Calu3 (cell line): Measurements from ENCODE around the gene TPRX2. TPM values are rescaled to one million over a fixed set of nuclear protein-coding genes. Genes with fewer than 3 reads are reported as not detected.
A peak's percentile ranks its signal among the peaks of the same experiment; 100 is the strongest.
"Not testable (repeated sequence)": the region's sequence is repeated elsewhere in the genome, so short reads cannot be mapped to it uniquely, and the experiment has no call there.

ENCODE experiments used
- BruUV-seq: library from RNA; stranded (reverse); fragments of 400-500 nt; replicated peaks from 2 replicates; lab custom pipeline; 2021; lab: Mats Ljungman, UMichigan
- CTCF ChIA-PET: fragments of 300-600 bp; sonication (Branson Sonifier 250); formaldehyde crosslinking; loops from one replicate; lab custom pipeline; 2022; ENCODE audit warnings: antibody characterized with exemption; lab: Charles Lee
- DNase-seq: peaks from one replicate; pipeline ENCODE4 v3.0.0; 2022
- H3K27ac Mint-ChIP-seq: one replicate; pipeline ENCODE4 v1.8.0; 2022; ENCODE audit warnings: mixed read lengths; ENCODE audit not compliant: unreplicated experiment
- H3K27me3 Mint-ChIP-seq: one replicate; pipeline ENCODE4 v1.8.0; 2022; ENCODE audit warnings: mixed read lengths; ENCODE audit not compliant: unreplicated experiment
- H3K36me3 Mint-ChIP-seq: one replicate; pipeline ENCODE4 v1.8.0; 2022; ENCODE audit warnings: mild to moderate bottlenecking, moderate library complexity, mixed read lengths; ENCODE audit not compliant: insufficient read depth, unreplicated experiment
- H3K4me1 Mint-ChIP-seq: one replicate; pipeline ENCODE4 v1.8.0; 2022; ENCODE audit warnings: mild to moderate bottlenecking, low read depth, mixed read lengths; ENCODE audit not compliant: unreplicated experiment
- H3K4me3 Mint-ChIP-seq: one replicate; pipeline ENCODE4 v1.8.0; 2022; ENCODE audit warnings: mild to moderate bottlenecking, low read depth, moderate library complexity, mixed read lengths; ENCODE audit not compliant: unreplicated experiment
- H3K9me3 Mint-ChIP-seq: one replicate; pipeline ENCODE4 v1.8.0; 2022; ENCODE audit warnings: low read depth, mixed read lengths; ENCODE audit not compliant: unreplicated experiment
- intact Hi-C: fragments of 100-400 bp; cut with micrococcal nuclease; formaldehyde crosslinking; loops from one replicate; pipeline ENCODE4 v1.10.0; 2022; ENCODE audit not compliant: unreplicated experiment
- total RNA-seq: library from RNA; stranded (reverse); gene quantifications from 2 replicates; pipeline ENCODE4 v1.2.3, GENCODE V29; 2022
- TF ChIP-seq, protein P1 (sequence below): fragments of 200-600 bp; IDR thresholded peaks from one replicate; pipeline ENCODE4 v1.8.0; 2022; ENCODE audit warnings: antibody characterized with exemption; ENCODE audit not compliant: unreplicated experiment

TPRX2 gene
- total RNA-seq, 1 experiment from 2014 or later: not detected

GRCh38 chr19:47861630-47862029, 2.6 kb downstream of the TPRX2 start:
- no peak for DNase-seq
- no TSS peak for BruUV-seq
- Mint-ChIP-seq H3K4me3 (no peak overlapping the region), H3K4me1 (peaks cover 13% of the 10 kb centered on the region), H3K27ac (no peak overlapping the region), H3K27me3 (peaks cover 30% of the 10 kb centered on the region), H3K36me3 (no peaks in the 10 kb centered on the region), H3K9me3 (no peaks in the 10 kb centered on the region)
- intact Hi-C loops: loop anchor here (2.0 to 5.0 kb wide), 2 partner anchors 49 to 149 kb away; partner anchors contain the start of gene EHD2
- CTCF ChIA-PET: no interaction called here
- TF ChIP-seq, protein P1, sequence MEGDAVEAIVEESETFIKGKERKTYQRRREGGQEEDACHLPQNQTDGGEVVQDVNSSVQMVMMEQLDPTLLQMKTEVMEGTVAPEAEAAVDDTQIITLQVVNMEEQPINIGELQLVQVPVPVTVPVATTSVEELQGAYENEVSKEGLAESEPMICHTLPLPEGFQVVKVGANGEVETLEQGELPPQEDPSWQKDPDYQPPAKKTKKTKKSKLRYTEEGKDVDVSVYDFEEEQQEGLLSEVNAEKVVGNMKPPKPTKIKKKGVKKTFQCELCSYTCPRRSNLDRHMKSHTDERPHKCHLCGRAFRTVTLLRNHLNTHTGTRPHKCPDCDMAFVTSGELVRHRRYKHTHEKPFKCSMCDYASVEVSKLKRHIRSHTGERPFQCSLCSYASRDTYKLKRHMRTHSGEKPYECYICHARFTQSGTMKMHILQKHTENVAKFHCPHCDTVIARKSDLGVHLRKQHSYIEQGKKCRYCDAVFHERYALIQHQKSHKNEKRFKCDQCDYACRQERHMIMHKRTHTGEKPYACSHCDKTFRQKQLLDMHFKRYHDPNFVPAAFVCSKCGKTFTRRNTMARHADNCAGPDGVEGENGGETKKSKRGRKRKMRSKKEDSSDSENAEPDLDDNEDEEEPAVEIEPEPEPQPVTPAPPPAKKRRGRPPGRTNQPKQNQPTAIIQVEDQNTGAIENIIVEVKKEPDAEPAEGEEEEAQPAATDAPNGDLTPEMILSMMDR: no peak

DNA sequence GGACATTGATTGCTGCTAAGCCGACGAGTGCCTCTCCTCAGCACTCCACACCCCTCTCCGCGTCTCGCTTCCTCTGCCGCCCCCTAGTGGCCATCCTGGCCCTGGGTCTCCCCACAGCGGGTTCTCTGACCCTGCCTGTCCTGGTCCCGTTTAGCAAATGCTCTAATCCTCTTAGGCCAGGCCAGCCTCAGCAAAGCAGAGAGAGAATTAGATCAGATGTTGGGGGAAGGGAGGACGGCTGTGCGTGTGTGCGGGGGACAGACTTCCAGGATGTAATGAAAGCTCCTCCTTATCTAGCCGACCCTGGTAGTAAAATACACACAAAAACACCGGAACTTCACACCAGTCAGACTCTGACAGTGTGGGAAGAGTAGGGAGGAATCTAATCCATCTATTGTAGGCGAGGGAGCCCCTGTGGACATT, 4.5 kb downstream of the TPRX2 start:
- TF ChIP-seq, protein P1: peak; percentile 96
- no TSS peak for BruUV-seq
- Mint-ChIP-seq H3K27me3 (peaks cover 32% of the 10 kb centered on the region), H3K9me3 (no peaks in the 10 kb centered on the region), H3K4me1 (peaks cover 13% of the 10 kb centered on the region), H3K36me3 (no peaks in the 10 kb centered on the region), H3K27ac (no peak overlapping the region), H3K4me3 (no peak overlapping the region)
- CTCF ChIA-PET: interaction anchor here (0.9 kb wide), 1 partner anchor 151 kb away, joined by 3 read pairs; no protein-coding TSS in a partner anchor
- intact Hi-C loops: loop anchor here (2.0 to 5.0 kb wide), 2 partner anchors 51 to 151 kb away; partner anchors contain the start of gene EHD2
- peak; percentile 97 for DNase-seq

DNA sequence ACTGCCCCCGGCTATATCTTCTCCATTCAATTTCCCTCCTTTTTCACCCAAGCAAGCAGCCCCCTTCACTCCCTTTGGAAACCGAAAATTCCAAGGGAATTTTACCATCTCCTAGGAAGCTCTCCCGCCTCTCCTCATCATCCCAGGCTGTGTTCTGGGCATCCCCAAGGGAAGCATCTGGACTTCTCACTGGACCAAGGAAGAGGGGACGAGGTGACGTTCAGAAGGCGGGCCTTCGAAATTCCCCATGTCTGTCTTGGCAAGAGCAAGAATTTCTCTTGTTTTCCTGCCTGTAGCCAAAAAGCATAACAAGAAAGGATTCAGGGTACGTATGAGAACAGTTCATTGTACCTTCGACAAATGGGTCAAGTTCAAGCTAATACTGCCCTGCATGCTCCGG, 6.1 kb downstream of the TPRX2 start:
- BruUV-seq: no TSS peak
- intact Hi-C loops: no loop called here
- Mint-ChIP-seq H3K9me3 (no peaks in the 10 kb centered on the region), H3K27me3 (peaks cover 47% of the 10 kb centered on the region), H3K4me1 (peaks cover 13% of the 10 kb centered on the region), H3K4me3 (no peak overlapping the region), H3K27ac (no peak overlapping the region), H3K36me3 (no peaks in the 10 kb centered on the region)
- TF ChIP-seq, protein P1: no peak
- no peak for DNase-seq
- CTCF ChIA-PET: interaction anchor here (0.6 to 0.9 kb wide), 4 partner anchors 75 to 403 kb away, joined by 3 to 6 read pairs (median 4); no protein-coding TSS in a partner anchor

DNA sequence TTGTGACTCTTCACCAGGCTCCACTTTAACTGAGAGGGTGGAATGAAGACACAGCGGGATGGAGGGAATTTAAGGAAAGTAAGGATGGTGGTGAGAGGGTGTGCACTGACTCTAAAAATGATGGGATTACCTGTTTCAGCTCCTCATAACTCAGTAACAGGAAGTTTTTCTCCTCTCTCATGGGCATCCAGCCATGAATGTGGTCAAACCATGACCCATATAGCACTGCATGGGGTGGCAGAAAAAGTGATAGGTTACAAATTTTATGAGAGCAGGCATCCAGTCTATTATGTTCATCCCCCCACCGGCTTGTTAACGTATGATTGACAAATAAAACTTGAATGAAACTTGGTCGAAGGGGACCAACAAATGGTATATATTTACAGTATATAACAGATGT, 19.9 kb downstream of the TPRX2 start:
- peaks cover 2% of the 10 kb centered on the region for H3K9me3 Mint-ChIP-seq
- H3K36me3 Mint-ChIP-seq: no peaks in the 10 kb centered on the region
- CTCF ChIA-PET: no interaction called here
- no peak overlapping the region for H3K4me3 Mint-ChIP-seq
- no TSS peak for BruUV-seq
- intact Hi-C loops: no loop called here
- no peaks in the 10 kb centered on the region for H3K4me1 Mint-ChIP-seq
- no peak for DNase-seq
- H3K27me3 Mint-ChIP-seq: peaks cover 76% of the 10 kb centered on the region
- no peak overlapping the region for H3K27ac Mint-ChIP-seq
- TF ChIP-seq, protein P1: no peak

GRCh38 chr19:47879385-47879784, 20.4 kb downstream of the TPRX2 start:
- intact Hi-C loops, H3K4me3 Mint-ChIP-seq, H3K36me3 Mint-ChIP-seq, BruUV-seq, H3K9me3 Mint-ChIP-seq, H3K4me1 Mint-ChIP-seq, H3K27ac Mint-ChIP-seq, DNase-seq, CTCF ChIA-PET: not testable (repeated sequence)
- H3K27me3 Mint-ChIP-seq: peaks cover 72% of the 10 kb centered on the region
